Left lung (tissue), 10 donors: ENCODE measurements around the gene LYST. TPM values are rescaled to one million over a fixed set of nuclear protein-coding genes. Genes with fewer than 3 reads are reported as not detected.
"Not testable (repeated sequence)": the region's sequence is repeated elsewhere in the genome, so short reads cannot be mapped to it uniquely, and the experiment has no call there.

Experiments
- ATAC-seq: fragments of 200-7000 bp; cut with Tn5 transposase; one replicate; pipeline ENCODE4 v1.9.1; 2020; ENCODE audit warnings: moderate library complexity
- DNase-seq, 4 donors: peaks; one replicate each; pipeline ENCODE4 v3.0.0-alpha.2; 2013 to 2020
- H3K27ac ChIP-seq, 2 donors: fragments of 200-600 bp; sonication (generic) in 1 of 2; one replicate each; pipeline versions ENCODE4 v1.5.0 to v1.8.0; 2020 to 2021
- H3K27me3 ChIP-seq, 2 donors: fragments of 200-600 bp; sonication (generic) in 1 of 2; one replicate each; pipeline versions ENCODE4 v1.5.0 to v1.8.0; 2020 to 2021
- H3K36me3 ChIP-seq, 2 donors: fragments of 200-600 bp; sonication (generic) in 1 of 2; one replicate each; pipeline versions ENCODE4 v1.5.0 to v1.8.0; 2020 to 2021
- H3K4me1 ChIP-seq, 2 donors: fragments of 200-600 bp; one replicate each; pipeline ENCODE4 v1.8.0; 2021
- H3K4me3 ChIP-seq, 2 donors: fragments of 200-600 bp; sonication (generic) in 1 of 2; one replicate each; pipeline versions ENCODE4 v1.5.0 to v1.8.0; 2020 to 2021; ENCODE audit warnings: mild to moderate bottlenecking in 1 of 2
- H3K9me3 ChIP-seq, 2 donors: fragments of 200-600 bp; sonication (generic) in 1 of 2; one replicate each; pipeline versions ENCODE4 v1.5.0 to v1.8.0; 2020 to 2021
- CTCF ChIP-seq, 2 donors: fragments of 200-600 bp; sonication (generic) in 1 of 2; IDR thresholded peaks; one replicate each; pipeline versions ENCODE4 v1.5.0 to v1.8.0; 2021; ENCODE audit warnings: antibody characterized with exemption in 2 of 2
- intact Hi-C, 2 donors: fragments of 100-400 bp; cut with DNase I; formaldehyde crosslinking; loops; one replicate each; pipeline versions ENCODE4 v1.11.2 to v1.14.2; 2022
- polyA plus RNA-seq, 6 donors: library from polyadenylated mRNA; unstranded; fragments of 120-200 nt; gene quantifications; one replicate each; pipeline ENCODE4 v1.2.1, GENCODE V29; 2013; ENCODE audit not compliant: insufficient read length in 6 of 6
- total RNA-seq, 2 donors: library from RNA; stranded (reverse); fragmentation: NEBNext Ultra II Directional; extraction: Animal tissue kit (Norgen Biotek cat#: 25700); gene quantifications; one replicate each; pipeline ENCODE4 v1.2.1, GENCODE V29; 2021
- donor health status: DM: no; HTN: yes; CAD: no.
- donor health status: DM: no; HTN: no; CAD: no.

The LYST gene
- total and polyA plus RNA-seq, 8 donors, result 10.3 to 64.9 (median 13.0) TPM

DNA sequence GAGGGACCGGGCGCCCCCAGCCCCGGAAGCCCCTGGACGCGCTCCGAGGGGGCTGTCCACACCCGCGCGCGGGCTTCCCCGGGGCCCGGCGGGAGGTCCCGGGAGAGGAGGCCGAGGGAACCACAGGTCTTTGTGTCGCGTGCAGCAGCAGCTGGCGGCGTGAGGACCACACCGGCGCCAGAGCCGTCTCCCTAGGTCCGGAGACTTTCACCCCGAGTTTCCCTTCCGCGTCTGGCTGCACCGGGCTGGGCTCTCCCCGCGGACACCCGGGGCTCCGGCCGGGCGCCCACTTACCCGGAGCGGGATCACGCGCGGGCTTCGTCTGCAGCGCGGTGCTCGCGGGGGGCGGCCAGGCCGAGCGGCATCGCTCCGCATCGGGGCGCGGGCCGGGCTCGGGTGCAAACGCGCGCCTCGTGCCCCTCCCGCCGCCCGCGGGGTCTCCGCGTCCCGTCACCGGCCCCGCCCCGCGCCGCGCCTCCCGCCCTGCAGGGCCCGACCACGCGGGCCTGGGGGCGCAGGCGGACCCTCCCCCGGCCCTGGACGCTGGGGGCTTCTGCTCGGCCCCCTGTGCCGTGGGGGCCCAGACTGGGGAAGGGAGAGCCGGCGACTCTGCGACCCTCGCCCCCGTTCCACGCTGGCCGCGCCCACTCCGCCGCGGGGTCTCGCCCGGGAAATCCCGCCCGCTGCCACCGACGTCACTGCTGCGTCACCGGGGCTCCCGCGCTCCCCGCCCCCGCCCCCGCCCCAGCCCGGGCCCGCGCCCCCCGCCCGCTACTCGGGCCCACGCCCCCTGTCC, 217.1 kb downstream of the LYST start, which contains the start of gene GNG4:
TSS of gene GNG4 (minus strand) at position 417 of the 796 bp plus-strand sequence. CDS start 65,946 bp downstream, outside the sequence.
- Histone ChIP-seq H3K36me3 (no peaks in the 10 kb centered on the region), H3K27me3 (peaks cover 57 to 100% of the 10 kb centered on the region in 2 donors), H3K4me1 (peaks cover 10 to 28% of the 10 kb centered on the region in 2 donors), H3K4me3 (peak within 1 kb of the TSS; percentile 10 to 38), H3K9me3 (no peaks in the 10 kb centered on the region), H3K27ac (no peak within 1 kb of the TSS)
- ATAC-seq, result peak; percentile 66
- TF ChIP-seq CTCF (IDR thresholded peaks at IDR 0.05), result no peak
- intact Hi-C loops, result no loop called here
- DNase-seq, result peak in 3 of 4 donors; percentile 23 to 81 (median 40)

DNA sequence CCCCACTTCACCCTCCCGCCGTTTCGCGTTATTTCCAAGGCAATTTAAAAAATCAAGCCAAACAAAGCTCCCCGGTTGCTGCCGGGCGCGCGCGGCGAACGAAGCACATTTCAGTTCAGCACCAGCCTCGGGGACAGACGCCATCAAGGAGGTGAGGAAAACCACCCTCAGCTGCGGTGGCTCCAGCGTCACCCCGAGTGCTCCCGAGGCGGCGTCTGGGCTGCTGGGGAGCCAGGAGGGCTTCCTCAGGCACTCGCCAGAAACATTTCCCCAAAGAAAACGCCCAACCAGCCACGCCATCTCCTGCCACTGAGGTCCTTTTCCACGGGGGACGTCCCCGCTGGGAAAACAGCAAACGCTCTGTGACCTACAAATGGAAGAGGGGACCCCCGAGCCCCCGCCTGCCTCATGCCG, 217.7 kb downstream of the LYST start:
- Histone ChIP-seq H3K27me3 (peaks cover 57 to 100% of the 10 kb centered on the region in 2 donors), H3K9me3 (no peaks in the 10 kb centered on the region), H3K4me3 (peak overlapping the region; percentile 10 to 38), H3K4me1 (peaks cover 10 to 28% of the 10 kb centered on the region in 2 donors), H3K36me3 (no peaks in the 10 kb centered on the region), H3K27ac (no peak overlapping the region)
- ATAC-seq (peak; percentile 96), DNase-seq (peak in 3 of 4 donors; percentile 51 to 85 (median 69))
- intact Hi-C loops, result no loop called here
- TF ChIP-seq CTCF (IDR thresholded peaks at IDR 0.05), result no peak

DNA sequence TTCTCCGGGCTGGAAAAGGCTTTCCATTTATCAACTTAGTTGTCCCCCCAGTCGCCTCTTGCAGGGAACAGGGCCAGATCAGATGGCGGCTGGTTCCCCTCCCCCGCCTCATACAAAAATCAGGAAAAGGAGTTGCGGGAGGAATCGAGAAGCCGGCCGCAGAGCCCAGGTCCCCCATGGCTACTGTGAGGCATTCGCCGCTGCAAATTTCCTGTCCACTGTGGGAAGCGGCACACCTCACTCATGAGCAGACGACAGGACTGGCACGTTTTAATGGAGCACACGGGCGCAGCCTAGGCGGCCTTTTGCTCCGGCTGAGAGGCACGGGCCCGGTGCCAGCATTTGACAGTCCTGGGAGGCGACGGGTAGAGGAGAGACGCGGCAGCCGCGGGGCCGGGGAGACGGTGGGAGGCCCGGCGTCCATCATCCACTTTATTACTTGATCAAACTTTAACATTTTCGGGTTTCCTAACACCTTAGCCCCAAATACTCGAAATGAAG, 218.2 kb downstream of the LYST start:
- Histone ChIP-seq H3K4me3 (peak overlapping the region in 1 of 2 donors; percentile 38), H3K9me3 (no peaks in the 10 kb centered on the region), H3K36me3 (no peaks in the 10 kb centered on the region), H3K27ac (no peak overlapping the region), H3K4me1 (peaks cover 10 to 28% of the 10 kb centered on the region in 2 donors), H3K27me3 (peaks cover 55 to 100% of the 10 kb centered on the region in 2 donors)
- DNase-seq (peak in 1 of 4 donors; percentile 28), ATAC-seq (peak; percentile 27)
- intact Hi-C loops, result no loop called here
- no peak for TF ChIP-seq CTCF (IDR thresholded peaks at IDR 0.05)

DNA sequence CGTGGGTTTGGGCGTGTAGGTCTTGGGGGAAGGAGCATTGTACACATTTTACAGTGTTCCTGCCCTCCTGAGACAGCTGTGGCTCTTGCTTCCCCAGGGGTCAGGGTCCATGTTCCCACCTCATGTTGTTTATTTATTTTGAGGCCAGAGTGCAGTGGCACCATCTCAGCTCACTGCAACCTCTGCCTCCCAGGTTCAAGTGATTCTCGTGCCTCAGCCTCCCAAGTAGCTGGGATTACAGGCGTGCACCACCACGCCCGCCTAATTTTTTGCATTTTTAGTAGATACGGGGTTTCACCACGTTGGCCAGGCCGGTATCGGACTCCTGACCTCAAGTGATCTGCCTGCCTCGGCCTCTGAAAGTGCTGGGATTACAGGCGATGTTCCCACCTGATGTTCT, 219.2 kb downstream of the LYST start:
- peaks cover 51 to 100% of the 10 kb centered on the region in 2 donors for H3K27me3 ChIP-seq
- DNase-seq, H3K9me3 ChIP-seq, H3K27ac ChIP-seq, ATAC-seq, H3K4me3 ChIP-seq, intact Hi-C loops, H3K36me3 ChIP-seq: not testable (repeated sequence)
- peaks cover 10 to 28% of the 10 kb centered on the region in 2 donors for H3K4me1 ChIP-seq

DNA sequence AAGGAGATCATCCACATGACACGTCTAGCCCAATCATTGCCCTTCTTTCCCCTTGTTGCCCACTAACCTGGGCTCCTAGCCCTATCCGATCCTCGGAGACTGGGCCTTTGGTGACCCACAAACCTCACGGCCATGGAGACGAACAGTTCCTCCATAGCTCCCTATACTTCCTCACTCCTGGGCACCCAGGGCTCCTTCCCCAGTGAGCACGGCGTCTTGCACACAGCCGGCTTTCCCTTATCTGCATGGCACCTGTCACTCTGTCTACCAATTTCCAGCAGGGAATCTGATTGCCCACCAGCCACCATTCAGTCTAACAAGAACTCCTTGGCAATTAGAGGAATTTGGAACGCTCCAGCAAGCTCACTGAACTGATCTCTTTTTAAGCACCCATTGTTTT, 220.2 kb downstream of the LYST start:
- Histone ChIP-seq H3K4me3 (no peak overlapping the region), H3K4me1 (peaks cover 10 to 32% of the 10 kb centered on the region in 2 donors), H3K36me3 (no peaks in the 10 kb centered on the region), H3K27me3 (peaks cover 42 to 100% of the 10 kb centered on the region in 2 donors), H3K9me3 (no peaks in the 10 kb centered on the region), H3K27ac (no peak overlapping the region)
- intact Hi-C loops, result no loop called here
- TF ChIP-seq CTCF (IDR thresholded peaks at IDR 0.05), result no peak
- DNase-seq (no peak), ATAC-seq (no peak)
